HG03108 (cell line): ENCODE measurements around the gene C19orf47.

Experiments used
- ATAC-seq: cut with Tn5 transposase; IDR thresholded peaks from one replicate; pipeline ENCODE4 v1.9.1; 2021; ENCODE audit warnings: moderate library complexity; ENCODE audit not compliant: unreplicated experiment

The C19orf47 gene

GRCh38 chr19:40321076-40321475 lies 27.1 kb downstream of the C19orf47 start:
- no peak for ATAC-seq

- ATAC-seq, result no peak
These were observed 27.6 kb downstream of the C19orf47 start for GRCh38 chr19:40320558-40320935.

DNA sequence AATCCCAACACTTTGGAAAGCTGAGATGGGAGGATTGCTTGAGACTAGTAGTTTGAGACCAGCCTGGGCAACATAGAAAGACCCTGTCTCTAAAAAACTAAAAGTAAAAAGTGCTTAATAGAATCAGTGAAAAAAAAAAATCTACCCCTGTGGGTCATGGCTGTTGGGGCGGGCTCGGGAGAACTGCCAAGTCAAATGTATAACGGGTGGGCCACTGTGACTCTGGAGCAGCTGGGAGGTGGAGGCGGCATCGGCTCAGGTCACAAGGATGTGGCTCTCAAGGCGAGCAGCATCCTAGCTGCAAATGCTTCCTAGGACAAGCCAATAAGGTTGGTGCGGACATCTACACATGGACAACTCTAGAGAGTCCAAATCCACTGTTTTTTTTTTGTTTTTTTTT lies 30.9 kb downstream of the C19orf47 start:
- ATAC-seq, result no peak

GRCh38 chr19:40315812-40316470 lies 32.3 kb downstream of the C19orf47 start:
- no peak for ATAC-seq

- ATAC-seq, result no peak
These were observed 33.5 kb downstream of the C19orf47 start for GRCh38 chr19:40314656-40315055.

- no peak for ATAC-seq
These were observed 34.8 kb downstream of the C19orf47 start for GRCh38 chr19:40313229-40313983.

- ATAC-seq, result no peak
These were observed 35.7 kb downstream of the C19orf47 start for GRCh38 chr19:40312533-40312932.

DNA sequence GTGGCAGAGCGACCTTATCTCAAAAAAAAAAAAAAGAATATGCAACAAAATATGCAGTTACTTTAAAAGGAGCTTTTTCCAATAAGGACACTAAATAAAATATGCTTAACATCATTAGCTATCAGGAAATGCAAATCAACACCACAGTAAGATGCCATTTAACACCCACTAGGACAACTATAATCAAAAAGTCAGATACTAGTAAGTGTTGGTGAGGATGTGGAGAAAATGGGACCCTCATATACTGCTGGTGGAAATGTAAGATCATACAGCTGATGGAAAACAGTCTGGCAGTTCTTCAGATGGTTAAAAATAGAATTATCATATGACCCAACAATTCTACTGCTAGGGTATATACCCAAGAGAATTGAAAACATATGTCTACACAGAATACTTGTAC lies 38.5 kb downstream of the C19orf47 start:
- ATAC-seq, result no peak

DNA sequence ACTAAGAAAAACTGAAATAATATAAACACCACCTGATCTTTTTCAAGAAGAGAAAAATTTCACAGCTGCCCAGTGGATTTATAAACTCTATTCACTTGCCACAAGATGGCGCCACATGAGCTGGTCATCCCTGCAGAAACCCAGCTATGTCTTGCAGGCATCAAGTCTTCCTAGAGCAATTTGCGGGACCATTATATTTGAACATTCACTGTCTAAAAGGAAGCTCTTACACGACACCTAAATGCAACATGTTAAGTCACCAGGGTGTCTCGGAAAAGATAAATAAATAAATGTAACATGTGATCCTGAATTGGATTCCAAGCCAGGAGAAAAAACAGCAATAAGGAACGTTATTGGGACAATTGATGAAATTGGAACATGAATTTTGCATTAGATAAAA lies 42.8 kb downstream of the C19orf47 start:
- no peak for ATAC-seq

GRCh38 chr19:40304306-40304705 lies 43.9 kb downstream of the C19orf47 start:
- no peak for ATAC-seq

GRCh38 chr19:40303765-40304164 lies 44.4 kb downstream of the C19orf47 start:
- no peak for ATAC-seq

- no peak for ATAC-seq
These were observed 45.8 kb downstream of the C19orf47 start for GRCh38 chr19:40302224-40303011.

- no peak for ATAC-seq
These were observed 47.5 kb downstream of the C19orf47 start for GRCh38 chr19:40300668-40301067.

DNA sequence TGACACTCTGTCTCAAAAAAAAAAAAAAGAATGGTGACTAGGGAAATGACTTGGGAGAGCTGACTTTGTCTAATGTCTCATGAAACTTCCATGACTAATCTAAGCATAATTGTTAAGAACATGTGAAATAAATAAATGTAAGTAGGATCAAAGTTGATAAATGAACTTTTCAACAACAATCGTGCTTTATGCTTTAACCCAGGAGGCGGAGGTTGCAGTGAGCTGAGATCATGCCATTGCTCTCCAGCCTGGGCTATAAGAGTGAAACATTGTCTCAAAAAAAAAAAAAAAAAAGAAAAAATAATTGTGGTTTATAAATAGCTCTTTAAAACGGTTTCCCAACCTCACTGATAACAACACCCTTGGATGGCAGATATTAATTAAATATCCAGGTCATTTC lies 50.2 kb downstream of the C19orf47 start:
- no peak for ATAC-seq

- no peak for ATAC-seq
These were observed 53.6 kb downstream of the C19orf47 start for GRCh38 chr19:40294560-40294959.

GRCh38 chr19:40286971-40287421 lies 61.2 kb downstream of the C19orf47 start:
- no peak for ATAC-seq

DNA sequence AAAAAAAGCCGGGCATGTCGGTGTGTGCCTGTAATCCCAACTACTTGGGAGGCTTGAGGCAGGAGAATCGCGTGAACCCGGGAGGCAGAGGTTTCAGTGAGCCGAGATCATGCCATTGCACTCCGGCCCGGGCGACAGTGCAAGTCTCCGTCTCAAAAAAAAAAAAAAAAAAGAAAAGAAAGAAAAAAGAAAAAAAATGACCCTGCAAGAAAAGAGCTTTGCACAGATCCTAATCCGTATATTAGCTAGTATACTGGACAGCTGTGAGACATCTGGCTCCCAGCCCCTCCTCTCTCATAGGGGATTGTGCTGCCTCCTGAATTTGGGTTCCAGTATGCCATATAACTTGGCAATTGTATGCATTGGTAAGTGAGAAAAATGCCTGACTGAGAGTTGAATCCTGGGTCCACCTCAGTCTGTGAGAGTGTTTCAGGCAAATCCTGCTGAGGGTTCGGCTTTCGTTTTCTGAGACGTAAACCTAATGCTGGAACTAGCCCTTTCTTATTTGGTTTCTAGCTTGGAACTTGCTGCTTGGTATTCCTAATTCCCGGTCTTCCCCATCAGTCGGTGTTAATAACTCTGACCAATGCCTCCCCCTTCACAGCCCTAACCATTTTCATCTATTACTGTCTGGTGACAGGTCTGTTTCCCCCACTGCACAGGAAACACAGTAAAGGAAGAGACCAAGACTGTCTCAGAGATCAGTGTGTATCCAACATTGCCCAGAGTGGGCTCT lies 61.8 kb downstream of the C19orf47 start:
- ATAC-seq, result no peak

- peak; percentile 77 for ATAC-seq
These were observed 62.6 kb downstream of the C19orf47 start for GRCh38 chr19:40285353-40286234.

GRCh38 chr19:40284501-40285352 lies 63.5 kb downstream of the C19orf47 start, which contains the start of gene AKT2:
TSS of gene AKT2 (minus strand) at chr19:40285345. CDS start at chr19:40265267, 20,078 bp downstream.
- ATAC-seq, result peak; percentile 12
